Calu3 (cell line): ENCODE data around the gene MAJIN. TPM values are rescaled to one million over a fixed set of nuclear protein-coding genes. Genes with fewer than 3 reads are reported as not detected.
"Not testable (repeated sequence)": the region's sequence is repeated elsewhere in the genome, so short reads cannot be mapped to it uniquely, and the experiment has no call there.

Experiments
- BruUV-seq: library from RNA; stranded (reverse); fragments of 400-500 nt; replicated peaks from 2 replicates; lab custom pipeline; 2021; lab: Mats Ljungman, UMichigan
- CTCF ChIA-PET: fragments of 300-600 bp; sonication (Branson Sonifier 250); formaldehyde crosslinking; loops from one replicate; lab custom pipeline; 2022; ENCODE audit warnings: antibody characterized with exemption; lab: Charles Lee
- DNase-seq: peaks from one replicate; pipeline ENCODE4 v3.0.0; 2022
- H3K27ac Mint-ChIP-seq: one replicate; pipeline ENCODE4 v1.8.0; 2022; ENCODE audit warnings: mixed read lengths; ENCODE audit not compliant: unreplicated experiment
- H3K27me3 Mint-ChIP-seq: one replicate; pipeline ENCODE4 v1.8.0; 2022; ENCODE audit warnings: mixed read lengths; ENCODE audit not compliant: unreplicated experiment
- H3K36me3 Mint-ChIP-seq: one replicate; pipeline ENCODE4 v1.8.0; 2022; ENCODE audit warnings: mild to moderate bottlenecking, moderate library complexity, mixed read lengths; ENCODE audit not compliant: insufficient read depth, unreplicated experiment
- H3K4me1 Mint-ChIP-seq: one replicate; pipeline ENCODE4 v1.8.0; 2022; ENCODE audit warnings: mild to moderate bottlenecking, low read depth, mixed read lengths; ENCODE audit not compliant: unreplicated experiment
- H3K4me3 Mint-ChIP-seq: one replicate; pipeline ENCODE4 v1.8.0; 2022; ENCODE audit warnings: mild to moderate bottlenecking, low read depth, moderate library complexity, mixed read lengths; ENCODE audit not compliant: unreplicated experiment
- H3K9me3 Mint-ChIP-seq: one replicate; pipeline ENCODE4 v1.8.0; 2022; ENCODE audit warnings: low read depth, mixed read lengths; ENCODE audit not compliant: unreplicated experiment
- intact Hi-C: fragments of 100-400 bp; cut with micrococcal nuclease; formaldehyde crosslinking; loops from one replicate; pipeline ENCODE4 v1.10.0; 2022; ENCODE audit not compliant: unreplicated experiment
- total RNA-seq: library from RNA; stranded (reverse); gene quantifications from 2 replicates; pipeline ENCODE4 v1.2.3, GENCODE V29; 2022
- TF ChIP-seq, protein P1 (sequence below): fragments of 200-600 bp; IDR thresholded peaks from one replicate; pipeline ENCODE4 v1.8.0; 2022; ENCODE audit warnings: antibody characterized with exemption; ENCODE audit not compliant: unreplicated experiment

The MAJIN gene
- total RNA-seq, 1 experiment from 2014 or later: not detected

DNA sequence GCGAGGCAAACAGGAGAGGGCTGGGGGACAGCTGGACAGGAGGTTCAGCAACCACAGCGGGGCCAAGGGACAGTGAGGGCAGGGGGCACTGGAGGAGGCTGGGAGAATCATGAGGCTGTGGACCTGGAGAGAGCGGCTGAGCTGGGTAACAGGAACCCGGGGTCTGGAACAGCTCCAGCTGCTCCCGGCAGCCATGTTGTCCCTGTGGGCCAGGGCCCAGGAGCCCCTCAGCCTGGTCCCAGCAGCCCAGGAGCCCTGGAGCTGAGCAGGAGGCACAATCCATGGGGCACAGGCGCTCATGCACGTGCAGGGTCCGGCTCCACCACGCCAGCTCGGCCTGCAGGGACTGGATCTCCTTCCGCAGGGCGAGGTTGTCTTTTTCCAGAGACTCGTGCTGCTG is 17.5 kb upstream of the MAJIN start:
- Mint-ChIP-seq H3K27ac (no peak overlapping the region), H3K36me3 (peaks cover 5% of the 10 kb centered on the region), H3K27me3 (peaks cover 9% of the 10 kb centered on the region), H3K4me3 (no peak overlapping the region), H3K9me3 (no peaks in the 10 kb centered on the region), H3K4me1 (peaks cover 12% of the 10 kb centered on the region)
- intact Hi-C loops: no loop called here
- DNase-seq: no peak
- CTCF ChIA-PET: no interaction called here
- TF ChIP-seq, protein P1, sequence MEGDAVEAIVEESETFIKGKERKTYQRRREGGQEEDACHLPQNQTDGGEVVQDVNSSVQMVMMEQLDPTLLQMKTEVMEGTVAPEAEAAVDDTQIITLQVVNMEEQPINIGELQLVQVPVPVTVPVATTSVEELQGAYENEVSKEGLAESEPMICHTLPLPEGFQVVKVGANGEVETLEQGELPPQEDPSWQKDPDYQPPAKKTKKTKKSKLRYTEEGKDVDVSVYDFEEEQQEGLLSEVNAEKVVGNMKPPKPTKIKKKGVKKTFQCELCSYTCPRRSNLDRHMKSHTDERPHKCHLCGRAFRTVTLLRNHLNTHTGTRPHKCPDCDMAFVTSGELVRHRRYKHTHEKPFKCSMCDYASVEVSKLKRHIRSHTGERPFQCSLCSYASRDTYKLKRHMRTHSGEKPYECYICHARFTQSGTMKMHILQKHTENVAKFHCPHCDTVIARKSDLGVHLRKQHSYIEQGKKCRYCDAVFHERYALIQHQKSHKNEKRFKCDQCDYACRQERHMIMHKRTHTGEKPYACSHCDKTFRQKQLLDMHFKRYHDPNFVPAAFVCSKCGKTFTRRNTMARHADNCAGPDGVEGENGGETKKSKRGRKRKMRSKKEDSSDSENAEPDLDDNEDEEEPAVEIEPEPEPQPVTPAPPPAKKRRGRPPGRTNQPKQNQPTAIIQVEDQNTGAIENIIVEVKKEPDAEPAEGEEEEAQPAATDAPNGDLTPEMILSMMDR: no peak
- no TSS peak for BruUV-seq

DNA sequence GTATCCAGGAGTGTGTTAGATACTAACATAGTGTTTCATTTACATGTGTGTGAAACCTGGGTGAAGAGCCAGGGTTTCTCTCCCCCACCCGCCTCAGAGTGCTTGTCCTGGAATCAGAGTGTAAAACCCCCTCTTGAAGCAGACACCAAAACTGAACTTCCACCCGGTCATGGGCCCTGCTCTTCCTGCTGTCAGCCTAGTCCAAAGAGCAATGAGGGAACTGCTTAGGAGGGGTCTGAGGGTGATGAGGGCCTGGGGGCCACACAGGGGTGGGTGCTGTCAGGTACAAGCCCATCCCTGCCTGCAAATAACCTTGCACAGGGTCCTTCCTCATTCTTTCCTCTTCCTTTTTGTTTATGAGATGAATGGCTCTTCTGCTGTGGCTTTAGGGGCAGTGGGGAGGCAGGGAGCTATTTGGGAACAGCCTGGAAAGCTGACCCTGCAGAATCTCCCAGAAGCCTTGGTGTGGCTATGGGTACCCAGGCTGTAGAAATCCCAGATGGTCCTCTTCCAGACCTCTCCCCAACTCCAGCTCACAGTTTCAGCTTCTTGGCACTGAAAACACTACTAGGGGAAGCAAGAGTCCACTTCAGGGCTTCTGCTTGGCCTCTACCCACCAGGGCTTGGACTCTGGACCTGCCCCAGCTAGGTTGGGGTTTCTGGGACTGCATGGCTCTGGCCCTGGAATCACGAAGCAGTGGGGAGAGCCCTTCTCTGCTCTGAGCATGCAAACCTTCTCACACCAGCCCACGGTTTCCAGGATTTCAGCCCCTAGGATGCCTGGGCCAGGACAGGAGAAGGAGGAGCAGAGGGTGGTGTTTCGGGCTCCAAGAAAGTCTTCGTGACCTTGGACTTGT is 16.3 kb upstream of the MAJIN start:
- H3K4me1 Mint-ChIP-seq: peaks cover 12% of the 10 kb centered on the region
- no peak for DNase-seq
- peaks cover 13% of the 10 kb centered on the region for H3K27me3 Mint-ChIP-seq
- no peak overlapping the region for H3K27ac Mint-ChIP-seq
- H3K9me3 Mint-ChIP-seq: no peaks in the 10 kb centered on the region
- TF ChIP-seq, protein P1: no peak
- intact Hi-C loops: no loop called here
- H3K36me3 Mint-ChIP-seq: peaks cover 5% of the 10 kb centered on the region
- no TSS peak for BruUV-seq
- CTCF ChIA-PET: interaction anchor here (0.6 kb wide), 1 partner anchor 69 kb away, joined by 4 read pairs; no protein-coding TSS in a partner anchor
- no peak overlapping the region for H3K4me3 Mint-ChIP-seq

DNA sequence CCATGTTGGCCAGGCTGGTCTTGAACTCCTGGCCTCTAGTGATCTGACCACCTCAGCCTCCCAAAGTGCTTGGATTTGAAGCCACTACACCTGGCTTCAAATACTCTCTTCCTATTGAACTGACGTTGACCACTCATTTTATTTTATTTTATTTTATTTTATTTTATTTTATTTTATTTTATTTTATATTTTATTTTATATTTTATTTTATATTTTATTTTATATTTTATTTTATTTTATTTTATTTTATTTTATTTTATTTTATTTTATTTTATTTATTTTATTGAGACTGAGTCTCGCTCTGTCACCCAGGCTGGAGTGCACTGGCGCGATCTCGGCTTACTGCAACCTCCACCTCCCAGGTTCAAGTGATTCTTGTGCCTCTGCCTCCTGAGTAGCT is 11.4 kb upstream of the MAJIN start:
- intact Hi-C loops, BruUV-seq, CTCF ChIA-PET, H3K4me3 Mint-ChIP-seq, H3K9me3 Mint-ChIP-seq, H3K4me1 Mint-ChIP-seq, DNase-seq, H3K36me3 Mint-ChIP-seq, H3K27ac Mint-ChIP-seq: not testable (repeated sequence)
- peaks cover 55% of the 10 kb centered on the region for H3K27me3 Mint-ChIP-seq

DNA sequence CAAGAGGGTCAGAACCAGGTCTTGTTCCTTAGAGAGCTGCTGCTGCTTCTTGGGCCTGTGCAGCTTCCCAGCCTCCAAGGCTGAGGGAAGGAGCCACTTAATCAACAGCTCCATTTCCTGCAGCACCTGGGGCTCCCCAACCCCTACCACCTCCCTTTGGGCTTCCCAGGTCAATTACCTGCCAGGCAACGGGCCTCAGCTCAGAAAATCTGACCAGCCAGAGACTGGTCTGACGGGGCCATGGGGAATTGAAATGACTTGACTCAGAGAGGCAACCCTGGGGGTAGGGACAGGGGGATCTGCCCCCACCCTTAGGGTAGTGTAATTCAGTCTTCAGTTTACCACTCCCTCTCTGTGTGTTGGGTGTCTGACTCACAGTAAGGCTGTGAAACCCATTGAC is 4.7 kb upstream of the MAJIN start:
- Mint-ChIP-seq H3K36me3 (no peaks in the 10 kb centered on the region), H3K9me3 (no peaks in the 10 kb centered on the region), H3K27ac (no peak overlapping the region), H3K4me1 (no peaks in the 10 kb centered on the region), H3K4me3 (no peak overlapping the region), H3K27me3 (peaks cover 27% of the 10 kb centered on the region)
- DNase-seq: no peak
- TF ChIP-seq, protein P1: no peak
- BruUV-seq: no TSS peak
- intact Hi-C loops: no loop called here
- CTCF ChIA-PET: no interaction called here

DNA sequence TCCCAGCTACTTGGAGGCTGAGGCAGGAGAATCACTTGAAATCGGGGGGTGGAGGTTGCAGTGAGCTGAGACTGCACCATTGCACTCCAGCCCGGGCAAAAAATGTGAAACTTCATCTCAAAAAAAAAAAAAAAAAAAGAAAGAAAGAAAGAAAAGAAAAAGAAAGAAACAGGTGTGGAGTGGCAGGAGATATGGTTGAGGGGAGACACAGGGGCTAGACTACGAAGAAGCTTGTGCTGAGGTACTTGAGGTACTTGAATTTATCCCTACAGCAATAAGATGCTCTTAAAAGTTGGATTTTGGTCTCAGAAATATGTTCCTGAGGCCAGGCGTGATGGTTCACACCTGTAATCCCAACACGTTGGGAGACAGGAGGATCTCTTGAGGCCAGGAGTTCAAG is 2.2 kb upstream of the MAJIN start:
- H3K4me1 Mint-ChIP-seq: peaks cover 8% of the 10 kb centered on the region
- peaks cover 1% of the 10 kb centered on the region for H3K27me3 Mint-ChIP-seq
- CTCF ChIA-PET: interaction anchor here (0.7 kb wide), 1 partner anchor 95 kb away, joined by 4 read pairs; no protein-coding TSS in a partner anchor
- intact Hi-C loops: no loop called here
- BruUV-seq: no TSS peak
- TF ChIP-seq, protein P1: no peak
- H3K4me3 Mint-ChIP-seq: no peak overlapping the region
- no peak overlapping the region for H3K27ac Mint-ChIP-seq
- DNase-seq: no peak
- peaks cover 12% of the 10 kb centered on the region for H3K36me3 Mint-ChIP-seq
- H3K9me3 Mint-ChIP-seq: no peaks in the 10 kb centered on the region
